GM23338 (cell line): ENCODE measurements around the gene SLC25A40. TPM values are rescaled to one million over a fixed set of nuclear protein-coding genes. Genes with fewer than 3 reads are reported as not detected.

Experiments
- ATAC-seq: fragments of 200-7000 bp; cut with Tn5 transposase; 3 replicates; pipeline ENCODE4 v1.9.1; 2020
- DNase-seq: peaks from one replicate; pipeline ENCODE4 v3.0.0-alpha.2; 2015; ENCODE audit warnings: low spot score
- H2AFZ ChIP-seq: fragments of 200-600 bp; sonication (generic); 2 replicates; pipeline ENCODE4 v1.8.0; 2016; ENCODE audit warnings: antibody characterized with exemption, mild to moderate bottlenecking, moderate library complexity
- H3F3A ChIP-seq: fragments of 200-600 bp; sonication (generic); replicated peaks from 2 replicates; pipeline ENCODE4 v1.8.0; 2017; ENCODE audit warnings: antibody characterized with exemption, mixed run types, low read depth
- H3K27ac ChIP-seq: fragments of 200-600 bp; sonication (generic); 2 replicates; pipeline ENCODE4 v1.6.1; 2016; ENCODE audit warnings: low read depth
- H3K27me3 ChIP-seq: fragments of 200-600 bp; sonication (generic); 2 replicates; pipeline ENCODE4 v1.8.0; 2016; ENCODE audit warnings: mild to moderate bottlenecking, mixed run types, moderate library complexity; ENCODE audit not compliant: insufficient read depth
- H3K36me3 ChIP-seq: fragments of 200-600 bp; sonication (generic); 2 replicates; pipeline ENCODE4 v1.8.0; 2016; ENCODE audit warnings: mild to moderate bottlenecking; ENCODE audit not compliant: insufficient read depth
- H3K4me1 ChIP-seq: fragments of 200-600 bp; sonication (generic); 2 replicates; pipeline ENCODE4 v1.8.0; 2016; ENCODE audit warnings: mild to moderate bottlenecking, moderate library complexity; ENCODE audit not compliant: insufficient read depth
- H3K4me2 ChIP-seq: fragments of 200-600 bp; sonication (generic); 2 replicates; pipeline ENCODE4 v1.7.1; 2017; ENCODE audit warnings: mixed run types
- H3K4me3 ChIP-seq: fragments of 200-600 bp; sonication (generic); 2 replicates; pipeline ENCODE4 v1.6.1; 2016; ENCODE audit warnings: mixed run types
- H3K79me2 ChIP-seq: fragments of 200-600 bp; sonication (generic); replicated peaks from 2 replicates; pipeline ENCODE4 v1.8.0; 2017; ENCODE audit warnings: mild to moderate bottlenecking; ENCODE audit not compliant: insufficient read depth
- H3K9me2 ChIP-seq: fragments of 200-600 bp; sonication (generic); 2 replicates; pipeline ENCODE4 v1.8.0; 2017; ENCODE audit not compliant: insufficient read depth
- H4K20me1 ChIP-seq: fragments of 200-600 bp; sonication (generic); replicated peaks from 2 replicates; pipeline ENCODE4 v1.8.0; 2017; ENCODE audit warnings: mild to moderate bottlenecking; ENCODE audit not compliant: insufficient read depth
- H3K27ac Mint-ChIP-seq: 2 replicates; pipeline ENCODE4 v1.8.0; 2020; ENCODE audit warnings: inconsistent platforms, mild to moderate bottlenecking, moderate library complexity, mixed read lengths
- H3K27me3 Mint-ChIP-seq: 3 replicates; pipeline ENCODE4 v1.8.0; 2022; ENCODE audit warnings: low read depth, mild to moderate bottlenecking, moderate library complexity, mixed read lengths, inconsistent platforms; ENCODE audit not compliant: insufficient read depth, poor library complexity
- H3K36me3 Mint-ChIP-seq: 3 replicates; pipeline ENCODE4 v1.8.0; 2021; ENCODE audit warnings: low read depth, mild to moderate bottlenecking, inconsistent platforms, moderate library complexity, mixed read lengths
- H3K4me1 Mint-ChIP-seq: 3 replicates; pipeline ENCODE4 v1.8.0; 2020; ENCODE audit warnings: mild to moderate bottlenecking, inconsistent platforms, mixed read lengths
- H3K4me3 Mint-ChIP-seq: 3 replicates; pipeline ENCODE4 v1.8.0; 2021; ENCODE audit warnings: moderate library complexity, mild to moderate bottlenecking, inconsistent platforms, mixed read lengths
- H3K9me3 Mint-ChIP-seq: 3 replicates; pipeline ENCODE4 v1.8.0; 2020; ENCODE audit warnings: moderate library complexity, mild to moderate bottlenecking, inconsistent platforms, mixed read lengths
- CREB1 ChIP-seq: fragments of 250-450 bp; sonication (Bioruptor Pico); IDR thresholded peaks from 2 replicates; pipeline ENCODE4 v1.5.0; 2020; ENCODE audit warnings: low read depth, mild to moderate bottlenecking, moderate library complexity
- CTCF ChIP-seq, 2 experiments: fragments of 200-600 bp in 1 of 2; sonication (generic) in 1 of 2; conservative IDR thresholded peaks; 2 replicates each; pipeline versions ENCODE4 v1.5.1 to v1.6.1; 2016 to 2017; ENCODE audit warnings: antibody characterized with exemption in 2 of 2, low read depth in 2 of 2, mild to moderate bottlenecking in 2 of 2, moderate library complexity in 1 of 2
- EZH2 ChIP-seq: fragments of 200-600 bp; sonication (generic); IDR thresholded peaks from one replicate; pipeline ENCODE4 v1.8.0; 2017; ENCODE audit warnings: antibody characterized with exemption, mild to moderate bottlenecking, low read depth; ENCODE audit not compliant: unreplicated experiment
- JUNB ChIP-seq: IDR thresholded peaks from one replicate; pipeline ENCODE4 v1.6.1; 2016; ENCODE audit warnings: antibody characterized with exemption; ENCODE audit not compliant: unreplicated experiment
- STAT1 ChIP-seq: IDR thresholded peaks from one replicate; pipeline ENCODE4 v1.6.1; 2016; ENCODE audit warnings: antibody characterized with exemption; ENCODE audit not compliant: unreplicated experiment
- ZNF114 ChIP-seq: fragments of 250-450 bp; sonication (Bioruptor Pico); IDR thresholded peaks from 2 replicates; pipeline ENCODE4 v1.5.0; 2020; ENCODE audit warnings: mild to moderate bottlenecking, moderate library complexity
- ZNF331 ChIP-seq: fragments of 250-450 bp; sonication (Bioruptor Pico); IDR thresholded peaks from 2 replicates; pipeline ENCODE4 v1.5.0; 2020; ENCODE audit warnings: low read depth, mild to moderate bottlenecking, moderate library complexity
- ZNF462 ChIP-seq: fragments of 250-450 bp; sonication (Bioruptor Pico); IDR thresholded peaks from 2 replicates; pipeline ENCODE4 v1.5.0; 2020; ENCODE audit warnings: mild to moderate bottlenecking, moderate library complexity
- polyA plus RNA-seq: library from polyadenylated mRNA; unstranded; fragments of >200 nt; fragmentation: Nextera tagmentation; extraction: Ambion mirVana; gene quantifications from 2 replicates; pipeline ENCODE4 v1.2.1, GENCODE V29; 2016
- total RNA-seq: library from RNA; depleted of rRNA; stranded (reverse); fragments of >200 nt; shearing (Covaris generic); gene quantifications from 2 replicates; pipeline ENCODE4 v1.2.3, GENCODE V29; 2014

The SLC25A40 gene
- total and polyA plus RNA-seq, 2 experiments from 2014 or later, result 8.4 to 30.7 TPM

- DNase-seq (peak; percentile 81), ATAC-seq (peak; percentile 80)
- no peak overlapping the region for H3K4me3 Mint-ChIP-seq
- no peaks in the 10 kb centered on the region; the same call in 2 of the 3 replicates for H3K9me3 Mint-ChIP-seq
- Histone ChIP-seq H3K36me3 (no peaks in the 10 kb centered on the region), H3K9me2 (no peaks in the 10 kb centered on the region), H3K79me2 (no peaks in the 10 kb centered on the region), H3K4me2 (no peak overlapping the region), H2AFZ (no peak overlapping the region), H3K27me3 (no peaks in the 10 kb centered on the region), H3K27ac (no peak overlapping the region), H3K4me3 (no peak overlapping the region), H3F3A (no peaks in the 10 kb centered on the region), H3K4me1 (no peaks in the 10 kb centered on the region), H4K20me1 (no peaks in the 10 kb centered on the region)
- H3K27ac Mint-ChIP-seq, result no peak overlapping the region
- no peaks in the 10 kb centered on the region for H3K36me3 Mint-ChIP-seq
- TF ChIP-seq ZNF462 (CRISPR knock-in tag) (no peak), EZH2 (no peak), ZNF331 (CRISPR knock-in tag) (no peak), ZNF114 (CRISPR knock-in tag) (no peak), CREB1 (CRISPR knock-in tag) (no peak), CTCF (conservative IDR thresholded peaks at IDR 0.05; ENCODE audit: low read depth in 2 of 2) (peak; percentile 78 to 87), STAT1 (no peak), JUNB (no peak)
- peaks cover 5% of the 10 kb centered on the region; the same call in 1 of the 3 replicates for H3K4me1 Mint-ChIP-seq
- no peaks in the 10 kb centered on the region for H3K27me3 Mint-ChIP-seq
Observed at GRCh38 chr7:87797798-87798403, 78.3 kb downstream of the SLC25A40 start.
